NCI-H146 treated with DMSO at 0.1 percent for 48 hours (cell line): Measurements from ENCODE around the gene ELOB.

ENCODE experiments used
- DNase-seq: peaks from one replicate; lab custom pipeline; 2025; ENCODE audit not compliant: unreplicated experiment; lab: John Stamatoyannopoulos, UW

ELOB gene

GRCh38 chr16:2811703-2812471, 34.8 kb upstream of the ELOB start:
- DNase-seq = no peak

GRCh38 chr16:2810651-2811050, 33.6 kb upstream of the ELOB start:
- DNase-seq = no peak

- no peak for DNase-seq
These were observed 32.2 kb upstream of the ELOB start for GRCh38 chr16:2809149-2809760.

GRCh38 chr16:2808181-2808580, 31.1 kb upstream of the ELOB start:
- DNase-seq = no peak

GRCh38 chr16:2806286-2806685, 29.2 kb upstream of the ELOB start:
- no peak for DNase-seq

- no peak for DNase-seq
These were observed 27.6 kb upstream of the ELOB start for GRCh38 chr16:2804728-2805127.

GRCh38 chr16:2803545-2804195, 26.6 kb upstream of the ELOB start:
- DNase-seq = no peak

- DNase-seq = no peak
These were observed 22.8 kb upstream of the ELOB start for GRCh38 chr16:2799859-2800226.

GRCh38 chr16:2799205-2799858, 22.3 kb upstream of the ELOB start:
- no peak for DNase-seq

- DNase-seq = no peak
These were observed 21.7 kb upstream of the ELOB start for GRCh38 chr16:2798723-2799204.

- no peak for DNase-seq
These were observed 18.5 kb upstream of the ELOB start for GRCh38 chr16:2795395-2796143.

GRCh38 chr16:2792940-2793339, 15.9 kb upstream of the ELOB start:
- DNase-seq = no peak

- DNase-seq = no peak
These were observed 14.1 kb upstream of the ELOB start for GRCh38 chr16:2791174-2791573.

- no peak for DNase-seq
These were observed 13.6 kb upstream of the ELOB start for GRCh38 chr16:2790631-2791030.

- no peak for DNase-seq
These were observed 10.9 kb upstream of the ELOB start for GRCh38 chr16:2787961-2788360.

GRCh38 chr16:2787406-2787805, 10.3 kb upstream of the ELOB start, which contains the start of gene PRSS33:
TSS of gene PRSS33 (minus strand) at chr16:2787560. CDS start at chr16:2786547, 1,013 bp downstream.
- no peak for DNase-seq

- DNase-seq = no peak
These were observed 9.7 kb upstream of the ELOB start for GRCh38 chr16:2786826-2787151.

- no peak for DNase-seq
These were observed 9.2 kb upstream of the ELOB start for GRCh38 chr16:2786061-2786825.

GRCh38 chr16:2785101-2785991, 8.3 kb upstream of the ELOB start:
- DNase-seq = no peak
